Sciatic nerve (tissue), 2 donors: ENCODE results near the gene SF3B5. TPM values are rescaled to one million over a fixed set of nuclear protein-coding genes. Genes with fewer than 3 reads are reported as not detected.
"Not testable (repeated sequence)": the region's sequence is repeated elsewhere in the genome, so short reads cannot be mapped to it uniquely, and the experiment has no call there.

ENCODE experiments used
- ATAC-seq: fragments of 200-7000 bp; cut with Tn5 transposase; one replicate; pipeline ENCODE4 v1.9.1; 2020; ENCODE audit warnings: mild to moderate bottlenecking, moderate library complexity
- DNase-seq: peaks from one replicate; pipeline ENCODE4 v3.0.0-alpha.2; 2020; ENCODE audit warnings: low spot score
- intact Hi-C: fragments of 100-400 bp; cut with DNase I; formaldehyde crosslinking; loops from one replicate; pipeline ENCODE4 v1.14.2; 2022
- total RNA-seq: library from RNA; stranded (reverse); fragmentation: NEBNext Ultra II Directional; extraction: Animal tissue kit (Norgen Biotek cat#: 25700); gene quantifications from one replicate; pipeline ENCODE4 v1.2.1, GENCODE V29; 2021
- donor health status: DM: no; HTN: no; CAD: no.
- donor health status: DM: no; HTN: no; CAD: no.

Gene SF3B5
- total RNA-seq, 1 donor from 2014 or later: 74.4 TPM

GRCh38 chr6:144113366-144113765, 18.0 kb upstream of the SF3B5 start:
- intact Hi-C loops: no loop called here
- DNase-seq (no peak), ATAC-seq (no peak)

- intact Hi-C loops: no loop called here
- DNase-seq: no peak
- ATAC-seq: no peak
Measured at GRCh38 chr6:144110210-144110609, 14.8 kb upstream of the SF3B5 start.

GRCh38 chr6:144106206-144106605, 10.8 kb upstream of the SF3B5 start:
- DNase-seq: no peak
- intact Hi-C loops: no loop called here
- no peak for ATAC-seq

- peak; percentile 86 for ATAC-seq
- intact Hi-C loops: no loop called here
- DNase-seq: no peak
Measured at GRCh38 chr6:144104898-144105487, 9.6 kb upstream of the SF3B5 start.

GRCh38 chr6:144104488-144104887, 9.1 kb upstream of the SF3B5 start:
- DNase-seq (no peak), ATAC-seq (no peak)
- intact Hi-C loops: no loop called here

GRCh38 chr6:144103026-144103563, 7.7 kb upstream of the SF3B5 start:
- no peak for ATAC-seq

GRCh38 chr6:144098993-144099392, 3.6 kb upstream of the SF3B5 start:
- ATAC-seq: no peak
- intact Hi-C loops: no loop called here
- DNase-seq: no peak

More at GRCh38 chr6:144103026-144103563, 7.7 kb upstream of the SF3B5 start:
- intact Hi-C loops: no loop called here
- no peak for DNase-seq

GRCh38 chr6:144094731-144095133, 641 bp downstream of the SF3B5 start:
- intact Hi-C loops: no loop called here
- ATAC-seq: peak; percentile 3

GRCh38 chr6:144093658-144094057, 1.7 kb downstream of the SF3B5 start:
- DNase-seq (no peak), ATAC-seq (no peak)
- intact Hi-C loops: no loop called here

More at GRCh38 chr6:144094731-144095133, 641 bp downstream of the SF3B5 start:
- no peak for DNase-seq

- intact Hi-C loops: no loop called here
- ATAC-seq (no peak), DNase-seq (no peak)
Measured at GRCh38 chr6:144093236-144093635, 2.1 kb downstream of the SF3B5 start.

- ATAC-seq (no peak), DNase-seq (no peak)
- intact Hi-C loops: no loop called here
Measured at GRCh38 chr6:144090384-144090783, 5.0 kb downstream of the SF3B5 start.

GRCh38 chr6:144087789-144088426, 7.5 kb downstream of the SF3B5 start:
- no peak for DNase-seq
- intact Hi-C loops: no loop called here
- no peak for ATAC-seq

- no peak for ATAC-seq
- intact Hi-C loops: no loop called here
Measured at GRCh38 chr6:144086959-144087358, 8.4 kb downstream of the SF3B5 start.

GRCh38 chr6:144083172-144083571, 12.2 kb downstream of the SF3B5 start:
- DNase-seq: no peak
- ATAC-seq: no peak
- intact Hi-C loops: no loop called here

More at GRCh38 chr6:144086959-144087358, 8.4 kb downstream of the SF3B5 start:
- no peak for DNase-seq

GRCh38 chr6:144082412-144082811, 13.0 kb downstream of the SF3B5 start:
- intact Hi-C loops, DNase-seq, ATAC-seq: not testable (repeated sequence)

GRCh38 chr6:144077871-144078270, 17.5 kb downstream of the SF3B5 start:
- no peak for DNase-seq
- intact Hi-C loops: no loop called here
- ATAC-seq: no peak

- no peak for ATAC-seq
- intact Hi-C loops: no loop called here
- DNase-seq: no peak
Measured at GRCh38 chr6:144075875-144076274, 19.5 kb downstream of the SF3B5 start.

- no peak for ATAC-seq
- DNase-seq: no peak
- intact Hi-C loops: no loop called here
Measured at GRCh38 chr6:144075187-144075586, 20.2 kb downstream of the SF3B5 start.

- ATAC-seq (no peak), DNase-seq (no peak)
- intact Hi-C loops: no loop called here
Measured at GRCh38 chr6:144073024-144073423, 22.3 kb downstream of the SF3B5 start.

- ATAC-seq (no peak), DNase-seq (no peak)
- intact Hi-C loops: no loop called here
Measured at GRCh38 chr6:144069506-144069905, 25.9 kb downstream of the SF3B5 start.

GRCh38 chr6:144068794-144069193, 26.6 kb downstream of the SF3B5 start:
- no peak for DNase-seq
- no peak for ATAC-seq
- intact Hi-C loops: no loop called here
